ENCODE data around the gene PLCE1.
"Not testable (repeated sequence)": the region's sequence is repeated elsewhere in the genome, so short reads cannot be mapped to it uniquely, and the experiment has no call there.

- not testable (repeated sequence) for TF ChIP-seq CTCF (IDR thresholded peaks at IDR 0.05; ENCODE audit: poor library complexity); EZH2 (IDR thresholded peaks at IDR 0.05; ENCODE audit: borderline replicate concordance)
Observed at GRCh38 chr10:93960988-93961387, 32.7 kb upstream of the PLCE1 start.

Measured in hepatocyte (in vitro differentiated cells).